Ramos (cell line): Measurements from ENCODE around the gene ALG14.
"Not testable (repeated sequence)": the region's sequence is repeated elsewhere in the genome, so short reads cannot be mapped to it uniquely, and the experiment has no call there.

ENCODE experiments used
- in situ Hi-C: fragments of 300-500 bp; cut with MboI; formaldehyde crosslinking; loops from one replicate; pipeline ENCODE4 v1.14.3; 2022; ENCODE audit warnings: low sequenced_read_pairs; ENCODE audit not compliant: unreplicated experiment

ALG14 gene

DNA sequence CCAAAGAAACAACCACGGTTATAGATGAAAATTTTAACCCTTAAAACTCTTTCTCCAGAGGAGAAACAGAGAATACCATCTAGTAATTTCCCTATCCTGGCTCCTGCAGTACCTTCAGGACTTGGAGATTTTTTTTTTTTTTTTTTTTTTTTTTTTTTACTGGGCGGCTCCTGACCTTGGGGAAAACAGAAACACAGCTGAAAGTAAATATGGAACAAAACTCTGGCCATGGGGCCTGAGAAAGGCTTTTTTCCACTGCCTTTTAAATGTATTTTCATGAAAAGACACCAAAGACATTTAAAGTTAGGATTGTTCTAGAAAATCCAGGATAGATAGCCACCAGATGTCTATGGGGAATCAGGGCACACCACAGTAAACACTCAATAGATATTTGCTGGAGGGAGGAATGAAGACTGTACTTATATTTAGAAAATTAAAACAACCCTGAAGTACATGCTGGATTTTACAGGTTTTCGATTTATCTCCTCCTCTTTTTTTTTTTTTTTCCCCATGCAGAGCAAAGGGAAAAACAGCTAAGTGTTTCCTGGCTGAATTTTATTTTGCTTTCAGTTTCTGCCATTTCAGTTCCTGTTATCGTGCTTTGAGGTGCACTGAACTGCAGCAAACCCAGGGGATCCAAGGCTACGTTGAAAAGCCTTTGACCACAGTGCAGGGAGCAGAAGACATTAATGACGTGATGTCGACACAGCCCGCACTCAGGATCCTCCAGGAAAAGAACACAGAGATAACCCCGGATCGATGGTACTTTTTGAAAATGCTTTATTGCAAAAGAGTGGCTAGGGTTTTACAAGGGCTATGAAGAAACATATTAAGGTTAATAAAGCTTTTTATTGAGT, 110.1 kb downstream of the ALG14 start:
- in situ Hi-C loops: no loop called here

GRCh38 chr1:94961988-94962387, 110.8 kb downstream of the ALG14 start:
- in situ Hi-C loops: no loop called here

GRCh38 chr1:94961582-94961981, 111.2 kb downstream of the ALG14 start:
- in situ Hi-C loops: no loop called here

DNA sequence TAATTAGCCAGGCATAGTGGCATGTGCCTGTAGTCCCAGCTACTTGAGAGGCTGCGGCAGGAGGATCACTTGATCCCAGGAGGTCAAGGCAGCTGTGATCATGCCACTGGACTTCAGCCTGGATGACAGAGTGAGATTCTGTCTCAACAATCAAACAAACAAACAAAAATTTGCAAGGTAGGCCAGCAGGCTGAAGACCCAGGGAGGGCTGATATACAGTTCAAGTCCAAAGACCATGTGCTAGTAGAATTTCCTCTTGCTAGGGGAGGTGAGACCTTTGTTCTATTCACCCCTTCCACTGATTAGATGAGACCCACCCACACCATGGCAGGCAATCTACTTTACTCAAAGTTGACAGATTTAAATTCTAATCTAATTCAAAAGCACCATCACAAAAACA, 114.7 kb downstream of the ALG14 start:
- in situ Hi-C loops: no loop called here

DNA sequence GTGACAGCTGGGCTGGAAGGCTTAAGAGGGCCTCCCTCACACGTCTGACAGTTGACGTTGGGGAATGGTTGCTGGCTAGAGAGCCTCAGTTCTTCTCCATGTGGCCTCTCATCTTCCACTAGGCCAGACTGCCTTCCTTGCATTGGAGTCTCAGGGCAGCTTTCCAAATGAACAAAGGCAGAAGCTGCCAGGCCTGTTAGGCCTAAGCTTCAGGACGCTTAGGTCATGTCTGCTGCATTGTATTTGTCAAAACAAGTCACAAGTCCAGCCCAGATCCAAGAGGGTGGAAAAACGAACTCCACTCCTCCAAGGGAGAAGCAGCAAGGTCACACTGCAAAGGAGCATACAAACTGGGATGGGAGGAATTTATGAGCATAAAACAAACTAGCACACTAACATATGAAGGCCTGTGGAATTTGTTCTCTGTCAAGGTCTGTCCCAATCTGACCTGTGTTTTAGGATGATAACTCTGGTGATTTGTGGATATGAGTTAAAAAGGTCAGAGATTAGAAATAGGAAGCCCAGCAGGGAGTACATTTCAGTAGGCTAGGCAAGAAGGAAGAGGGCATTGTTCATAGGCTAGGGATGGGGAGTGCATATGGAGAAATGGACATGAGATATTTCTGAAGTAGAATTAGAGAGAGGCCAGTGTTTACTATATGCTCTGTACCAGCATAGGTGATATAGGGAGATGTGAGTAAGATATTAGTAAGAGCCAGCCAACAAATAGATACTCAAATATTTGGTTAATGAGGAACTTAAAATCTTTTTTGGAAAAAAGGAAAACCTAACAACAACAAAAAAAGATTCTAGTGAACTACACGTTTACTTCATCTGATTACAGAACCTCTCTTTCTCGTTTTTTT, 116.8 kb downstream of the ALG14 start:
- in situ Hi-C loops: no loop called here

DNA sequence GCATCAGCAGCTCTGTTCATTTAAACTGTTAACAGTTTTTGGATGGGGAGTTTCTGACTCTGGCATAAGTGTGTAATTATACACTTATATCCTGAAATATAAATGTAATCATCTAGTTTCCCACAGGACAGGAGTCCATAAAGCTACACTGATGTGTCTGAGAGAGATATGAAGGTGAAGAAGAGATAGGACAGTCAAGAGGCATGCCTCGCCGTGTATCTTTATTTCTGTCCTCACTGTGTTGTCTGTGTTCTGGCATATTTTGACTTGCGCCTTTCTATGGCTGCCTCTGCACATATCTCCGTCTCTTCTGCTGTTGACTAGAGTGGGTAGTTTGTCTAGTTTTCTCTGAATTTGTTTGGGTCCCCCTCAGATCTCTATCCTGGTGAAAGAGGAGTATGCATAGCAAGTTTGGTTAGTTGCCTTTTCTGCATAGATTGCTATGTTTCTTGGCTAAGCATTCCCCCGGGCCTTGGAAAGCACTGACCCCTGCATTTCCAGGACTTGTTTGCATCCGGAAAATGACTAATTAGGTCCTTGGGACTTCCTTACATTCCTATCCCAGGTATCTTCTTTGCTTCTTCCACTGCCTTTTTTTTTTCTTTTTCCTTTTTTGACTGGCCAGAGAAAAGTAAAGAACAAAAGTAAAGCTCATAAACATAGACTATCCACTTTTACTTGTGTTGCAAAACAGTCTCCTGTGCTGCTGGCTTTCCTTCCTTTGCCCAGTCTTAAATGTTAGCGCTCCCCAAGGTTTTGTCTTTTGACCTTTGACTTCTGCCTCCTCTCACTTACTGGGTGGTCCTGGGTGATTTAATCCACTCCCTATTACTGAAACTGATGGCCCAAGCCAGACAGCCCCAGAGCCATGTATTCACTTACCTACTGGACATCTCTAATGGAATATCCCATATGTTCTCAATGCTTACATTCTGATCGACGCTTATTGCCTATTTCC, 118.2 kb downstream of the ALG14 start:
- in situ Hi-C loops: no loop called here

DNA sequence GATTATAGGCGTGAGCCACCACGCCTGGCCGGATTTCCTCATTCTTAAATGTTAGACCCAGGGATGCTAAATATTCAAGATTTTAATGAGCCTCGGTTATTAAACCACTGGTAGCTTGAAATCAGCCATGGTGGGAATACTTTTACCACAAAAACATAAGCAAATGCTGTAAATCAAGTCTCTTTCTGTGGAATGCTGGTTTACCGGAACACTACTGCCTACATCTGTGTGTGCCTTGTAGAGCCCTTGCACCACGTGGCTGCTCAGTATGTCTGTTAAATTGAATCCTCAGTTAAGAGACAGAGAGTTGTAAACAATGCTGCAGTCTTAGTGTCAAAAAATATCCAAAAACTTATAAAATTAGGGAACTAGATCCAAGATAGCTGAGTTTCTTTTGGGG, 119.0 kb downstream of the ALG14 start:
- in situ Hi-C loops: no loop called here

- in situ Hi-C loops: no loop called here
Measured at GRCh38 chr1:94953107-94953506, 119.6 kb downstream of the ALG14 start.

GRCh38 chr1:94952539-94952938, 120.2 kb downstream of the ALG14 start:
- in situ Hi-C loops: no loop called here

DNA sequence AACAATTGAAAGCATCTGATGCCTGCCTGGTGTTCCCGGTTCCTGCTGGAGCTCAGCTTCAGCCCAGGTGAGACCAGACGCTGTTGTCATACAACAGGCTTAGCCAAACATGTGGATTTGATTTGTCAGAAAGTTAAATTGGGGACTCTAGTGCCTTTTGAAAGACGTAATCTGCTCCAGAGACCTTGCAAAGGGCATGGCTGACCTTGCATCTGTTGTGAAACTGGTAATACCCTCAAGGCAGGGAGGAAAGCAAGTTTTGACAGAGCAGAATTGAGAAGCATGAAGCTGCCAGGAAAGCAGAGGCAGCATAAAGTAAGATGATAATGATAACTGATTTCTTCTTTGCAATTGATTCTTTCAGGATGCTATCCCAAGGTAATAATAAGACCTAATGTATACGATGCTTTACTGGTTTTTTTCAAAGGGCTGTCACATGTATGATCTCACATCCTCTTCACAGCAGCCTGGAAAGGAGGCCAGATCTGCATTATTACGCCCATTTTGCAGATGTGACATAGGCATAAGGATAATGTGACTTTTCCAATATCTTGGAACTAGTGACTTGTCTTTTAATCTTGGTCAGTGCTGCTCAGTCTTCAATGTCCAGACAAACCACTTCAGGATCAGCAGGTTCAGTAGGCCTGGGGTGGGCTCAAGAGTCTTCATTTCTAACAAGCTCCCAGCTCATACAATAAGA, 121.1 kb downstream of the ALG14 start:
- in situ Hi-C loops: no loop called here

- in situ Hi-C loops: no loop called here
Measured at GRCh38 chr1:94951046-94951445, 121.7 kb downstream of the ALG14 start.

GRCh38 chr1:94949681-94950661, 122.8 kb downstream of the ALG14 start:
- in situ Hi-C loops: no loop called here

- in situ Hi-C loops: no loop called here
Measured at GRCh38 chr1:94947437-94947836, 125.3 kb downstream of the ALG14 start.

- in situ Hi-C loops: no loop called here
Measured at GRCh38 chr1:94946886-94947285, 125.9 kb downstream of the ALG14 start.

DNA sequence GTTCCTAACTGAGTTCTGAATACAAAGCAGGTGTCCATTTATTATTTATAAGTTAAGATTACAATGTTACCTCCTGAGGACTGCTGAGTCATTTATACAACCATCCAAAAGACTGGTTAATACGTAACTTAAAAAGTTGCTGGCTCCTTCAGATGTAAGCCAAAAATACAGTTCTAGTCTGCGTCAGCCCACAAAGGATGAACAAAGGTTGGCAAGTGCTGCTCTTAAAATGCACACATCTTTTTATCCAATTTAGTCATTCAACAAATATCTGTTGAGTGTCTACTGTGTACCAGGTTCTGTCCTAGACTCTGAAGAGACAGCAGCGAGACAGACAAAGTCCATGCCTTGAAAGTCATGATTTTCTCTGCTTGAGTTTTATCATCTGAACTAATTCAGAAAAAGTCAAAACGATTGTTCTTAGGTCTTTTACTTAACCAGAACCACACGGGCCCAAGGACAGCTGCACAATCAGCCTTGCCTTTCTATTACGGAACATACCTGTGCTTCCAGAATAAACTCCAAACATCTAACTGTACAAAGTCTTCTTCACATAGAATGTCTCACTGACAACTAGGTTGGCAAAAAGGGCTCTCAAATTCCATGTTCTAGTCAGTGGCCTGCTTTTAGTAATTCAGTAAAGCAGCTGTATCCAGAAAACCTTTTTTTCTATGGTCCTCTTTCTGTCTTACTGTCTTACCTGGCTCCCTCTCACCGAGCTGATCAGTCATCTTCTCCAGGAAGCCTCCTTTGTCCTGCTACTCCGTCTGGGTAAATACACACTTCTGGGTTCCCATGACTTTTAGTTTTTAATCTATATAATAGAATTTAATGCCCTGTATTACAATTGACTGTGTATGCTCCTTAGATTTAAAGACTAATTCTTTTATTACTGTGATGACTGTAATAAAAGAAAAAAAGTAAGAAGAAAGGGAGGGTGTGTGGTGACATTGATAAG, 130.3 kb downstream of the ALG14 start:
- in situ Hi-C loops: no loop called here

GRCh38 chr1:94941480-94941879, 131.3 kb downstream of the ALG14 start:
- in situ Hi-C loops: not testable (repeated sequence)

GRCh38 chr1:94940738-94941137, 132.0 kb downstream of the ALG14 start:
- in situ Hi-C loops: no loop called here
